ENCODE measurements around the gene CD53. TPM values are rescaled to one million over a fixed set of nuclear protein-coding genes. Genes with fewer than 3 reads are reported as not detected.

The CD53 gene
- total RNA-seq, 1 experiment from 2014 or later: 0.96 TPM

GRCh38 chr1:110945626-110946025 lies 72.7 kb downstream of the CD53 start:
- BruUV-seq (replicated peaks): no TSS peak
- Histone ChIP-seq H3K9ac (ENCODE audit: low read length) (no peak overlapping the region), H3K79me2 (ENCODE audit: insufficient read depth, low read length) (no peaks in the 10 kb centered on the region), H3K27me3 (ENCODE audit: insufficient read depth, low read length) (no peaks in the 10 kb centered on the region), H3K36me3 (ENCODE audit: control insufficient read depth in 1 of 2, insufficient read depth in 2 of 2, low read length in 2 of 2) (peaks cover 0 to 4% of the 10 kb centered on the region in 2 experiments; a peak in 1 of 4 replicates), H3K9me2 (ENCODE audit: insufficient read depth) (no peaks in the 10 kb centered on the region), H2AFZ (ENCODE audit: low read depth, low read length, poor library complexity, severe bottlenecking) (no peak overlapping the region), H4K20me1 (ENCODE audit: insufficient read depth) (no peaks in the 10 kb centered on the region), H3K9me3 (ENCODE audit: control insufficient read depth in 1 of 2, insufficient read depth in 1 of 2, low read depth in 1 of 2, low read length in 2 of 2) (no peaks in the 10 kb centered on the region), H3K4me2 (ENCODE audit: low read length) (no peak overlapping the region), H3K4me3 (replicated peaks in 1 of 2; ENCODE audit: low read depth in 1 of 2, low read length in 2 of 2) (no peak overlapping the region), H3K4me1 (ENCODE audit: control insufficient read depth in 1 of 2, insufficient read depth in 2 of 2, low read length in 2 of 2) (no peaks in the 10 kb centered on the region), H3K27ac (ENCODE audit: low read depth, low read length) (no peak overlapping the region)
- TF ChIP-seq, protein P1, sequence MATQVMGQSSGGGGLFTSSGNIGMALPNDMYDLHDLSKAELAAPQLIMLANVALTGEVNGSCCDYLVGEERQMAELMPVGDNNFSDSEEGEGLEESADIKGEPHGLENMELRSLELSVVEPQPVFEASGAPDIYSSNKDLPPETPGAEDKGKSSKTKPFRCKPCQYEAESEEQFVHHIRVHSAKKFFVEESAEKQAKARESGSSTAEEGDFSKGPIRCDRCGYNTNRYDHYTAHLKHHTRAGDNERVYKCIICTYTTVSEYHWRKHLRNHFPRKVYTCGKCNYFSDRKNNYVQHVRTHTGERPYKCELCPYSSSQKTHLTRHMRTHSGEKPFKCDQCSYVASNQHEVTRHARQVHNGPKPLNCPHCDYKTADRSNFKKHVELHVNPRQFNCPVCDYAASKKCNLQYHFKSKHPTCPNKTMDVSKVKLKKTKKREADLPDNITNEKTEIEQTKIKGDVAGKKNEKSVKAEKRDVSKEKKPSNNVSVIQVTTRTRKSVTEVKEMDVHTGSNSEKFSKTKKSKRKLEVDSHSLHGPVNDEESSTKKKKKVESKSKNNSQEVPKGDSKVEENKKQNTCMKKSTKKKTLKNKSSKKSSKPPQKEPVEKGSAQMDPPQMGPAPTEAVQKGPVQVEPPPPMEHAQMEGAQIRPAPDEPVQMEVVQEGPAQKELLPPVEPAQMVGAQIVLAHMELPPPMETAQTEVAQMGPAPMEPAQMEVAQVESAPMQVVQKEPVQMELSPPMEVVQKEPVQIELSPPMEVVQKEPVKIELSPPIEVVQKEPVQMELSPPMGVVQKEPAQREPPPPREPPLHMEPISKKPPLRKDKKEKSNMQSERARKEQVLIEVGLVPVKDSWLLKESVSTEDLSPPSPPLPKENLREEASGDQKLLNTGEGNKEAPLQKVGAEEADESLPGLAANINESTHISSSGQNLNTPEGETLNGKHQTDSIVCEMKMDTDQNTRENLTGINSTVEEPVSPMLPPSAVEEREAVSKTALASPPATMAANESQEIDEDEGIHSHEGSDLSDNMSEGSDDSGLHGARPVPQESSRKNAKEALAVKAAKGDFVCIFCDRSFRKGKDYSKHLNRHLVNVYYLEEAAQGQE (IDR thresholded peaks at IDR 0.05; ENCODE audit: low read depth): no peak
- TF ChIP-seq, protein P2, sequence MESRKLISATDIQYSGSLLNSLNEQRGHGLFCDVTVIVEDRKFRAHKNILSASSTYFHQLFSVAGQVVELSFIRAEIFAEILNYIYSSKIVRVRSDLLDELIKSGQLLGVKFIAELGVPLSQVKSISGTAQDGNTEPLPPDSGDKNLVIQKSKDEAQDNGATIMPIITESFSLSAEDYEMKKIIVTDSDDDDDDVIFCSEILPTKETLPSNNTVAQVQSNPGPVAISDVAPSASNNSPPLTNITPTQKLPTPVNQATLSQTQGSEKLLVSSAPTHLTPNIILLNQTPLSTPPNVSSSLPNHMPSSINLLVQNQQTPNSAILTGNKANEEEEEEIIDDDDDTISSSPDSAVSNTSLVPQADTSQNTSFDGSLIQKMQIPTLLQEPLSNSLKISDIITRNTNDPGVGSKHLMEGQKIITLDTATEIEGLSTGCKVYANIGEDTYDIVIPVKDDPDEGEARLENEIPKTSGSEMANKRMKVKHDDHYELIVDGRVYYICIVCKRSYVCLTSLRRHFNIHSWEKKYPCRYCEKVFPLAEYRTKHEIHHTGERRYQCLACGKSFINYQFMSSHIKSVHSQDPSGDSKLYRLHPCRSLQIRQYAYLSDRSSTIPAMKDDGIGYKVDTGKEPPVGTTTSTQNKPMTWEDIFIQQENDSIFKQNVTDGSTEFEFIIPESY (IDR thresholded peaks at IDR 0.05; ENCODE audit: extremely low read depth, insufficient replicate concordance, low read length): no peak
- TF ChIP-seq, protein P3, sequence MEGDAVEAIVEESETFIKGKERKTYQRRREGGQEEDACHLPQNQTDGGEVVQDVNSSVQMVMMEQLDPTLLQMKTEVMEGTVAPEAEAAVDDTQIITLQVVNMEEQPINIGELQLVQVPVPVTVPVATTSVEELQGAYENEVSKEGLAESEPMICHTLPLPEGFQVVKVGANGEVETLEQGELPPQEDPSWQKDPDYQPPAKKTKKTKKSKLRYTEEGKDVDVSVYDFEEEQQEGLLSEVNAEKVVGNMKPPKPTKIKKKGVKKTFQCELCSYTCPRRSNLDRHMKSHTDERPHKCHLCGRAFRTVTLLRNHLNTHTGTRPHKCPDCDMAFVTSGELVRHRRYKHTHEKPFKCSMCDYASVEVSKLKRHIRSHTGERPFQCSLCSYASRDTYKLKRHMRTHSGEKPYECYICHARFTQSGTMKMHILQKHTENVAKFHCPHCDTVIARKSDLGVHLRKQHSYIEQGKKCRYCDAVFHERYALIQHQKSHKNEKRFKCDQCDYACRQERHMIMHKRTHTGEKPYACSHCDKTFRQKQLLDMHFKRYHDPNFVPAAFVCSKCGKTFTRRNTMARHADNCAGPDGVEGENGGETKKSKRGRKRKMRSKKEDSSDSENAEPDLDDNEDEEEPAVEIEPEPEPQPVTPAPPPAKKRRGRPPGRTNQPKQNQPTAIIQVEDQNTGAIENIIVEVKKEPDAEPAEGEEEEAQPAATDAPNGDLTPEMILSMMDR (IDR thresholded peaks at IDR 0.05 in 2 of 3, conservative IDR thresholded peaks at IDR 0.05 in 1 of 3; ENCODE audit: borderline replicate concordance in 1 of 3, insufficient read depth in 1 of 3, low read depth in 2 of 3, low read length in 2 of 3): no peak
- TF ChIP-seq EZH2phosphoT487 (IDR thresholded peaks at IDR 0.05; ENCODE audit: borderline replicate concordance) (no peak), FOSL1 (IDR thresholded peaks at IDR 0.05; ENCODE audit: low read depth) (no peak), RAD21 (IDR thresholded peaks at IDR 0.05; ENCODE audit: low read depth) (no peak)
- POLR2A ChIA-PET: no interaction called here
- CTCF ChIA-PET: no interaction called here
- ATAC-seq (no peak), DNase-seq (ENCODE audit: low read depth, low spot score) (no peak)
- intact Hi-C loops (cut with micrococcal nuclease): no loop called here
- RAD21 ChIA-PET (ENCODE audit: low non-redundant PET in 1 of 2, low total read pairs in 2 of 2, uncharacterized antibody in 2 of 2, unreplicated experiment in 2 of 2): no interaction called here

Data from HCT116 (cell line).